Body of pancreas (tissue), 4 donors: Measurements from ENCODE around the gene BSND.

ENCODE experiments used
- CTCF ChIP-seq, 7 experiments: fragments of 450-650 bp in 4 of 7; fragments of 200-600 bp in 3 of 7; sonication (generic) in 3 of 7; IDR thresholded peaks; one replicate each; pipeline ENCODE4 v1.5.1; 2016 to 2019; ENCODE audit warnings: antibody characterized with exemption in 7 of 7
- POLR2A ChIP-seq, 3 donors: fragments of 450-650 bp; IDR thresholded peaks; one replicate each; pipeline ENCODE4 v1.6.1; 2016; ENCODE audit warnings: antibody characterized with exemption in 3 of 3, mild to moderate bottlenecking in 2 of 3

GRCh38 chr1:54962612-54963395, 35.9 kb upstream of the BSND start:
- TF ChIP-seq CTCF (IDR thresholded peaks at IDR 0.05) = no peak
- no peak for TF ChIP-seq POLR2A (IDR thresholded peaks at IDR 0.05)
